Peyer's patch (tissue), 4 donors: ENCODE results near the gene LSM3. TPM values are rescaled to one million over a fixed set of nuclear protein-coding genes. Genes with fewer than 3 reads are reported as not detected.

Experiments
- DNase-seq, 3 donors: peaks; one replicate each; pipeline ENCODE4 v3.0.0-alpha.2; 2017 to 2019
- H3K27ac ChIP-seq, 4 donors: fragments of 200-600 bp; sonication (generic); one replicate each; pipeline ENCODE4 v1.5.1; 2016 to 2019
- H3K27me3 ChIP-seq, 2 donors: fragments of 200-600 bp; sonication (generic); one replicate each; pipeline ENCODE4 v1.5.1; 2019
- H3K36me3 ChIP-seq, 3 donors: fragments of 200-600 bp; sonication (generic); one replicate each; pipeline ENCODE4 v1.5.1; 2016 to 2019
- H3K4me1 ChIP-seq, 4 donors: fragments of 200-600 bp; sonication (generic); one replicate each; pipeline ENCODE4 v1.5.1; 2016 to 2019
- H3K4me3 ChIP-seq, 4 donors: fragments of 200-600 bp; sonication (generic); 1 replicate in 3 of 4; 2 replicates in 1 of 4; pipeline ENCODE4 v1.5.1; 2016 to 2019; ENCODE audit warnings: mild to moderate bottlenecking in 1 of 4
- H3K9me3 ChIP-seq, 4 donors: fragments of 200-600 bp; sonication (generic); one replicate each; pipeline ENCODE4 v1.5.1; 2016 to 2019; ENCODE audit warnings: mild to moderate bottlenecking in 1 of 4
- CTCF ChIP-seq, 6 experiments: fragments of 450-650 bp in 4 of 6; fragments of 200-600 bp in 2 of 6; sonication (generic) in 1 of 6; IDR thresholded peaks; one replicate each; pipeline ENCODE4 v1.5.1; 2017 to 2019; ENCODE audit warnings: antibody characterized with exemption in 6 of 6, mild to moderate bottlenecking in 3 of 6, moderate library complexity in 1 of 6
- POLR2A ChIP-seq, 2 donors: fragments of 450-650 bp; IDR thresholded peaks; one replicate each; pipeline ENCODE4 v1.5.1; 2017; ENCODE audit warnings: antibody characterized with exemption in 2 of 2, mild to moderate bottlenecking in 2 of 2, moderate library complexity in 2 of 2
- total RNA-seq, 4 donors: library from RNA; depleted of rRNA; stranded (reverse); fragments of >200 nt; gene quantifications; one replicate each; pipeline ENCODE4 v1.1.0, GENCODE V29; 2016

The LSM3 gene
- total RNA-seq, 4 donors from 2014 or later: 4.6 to 10.7 (median 7.0) TPM

DNA sequence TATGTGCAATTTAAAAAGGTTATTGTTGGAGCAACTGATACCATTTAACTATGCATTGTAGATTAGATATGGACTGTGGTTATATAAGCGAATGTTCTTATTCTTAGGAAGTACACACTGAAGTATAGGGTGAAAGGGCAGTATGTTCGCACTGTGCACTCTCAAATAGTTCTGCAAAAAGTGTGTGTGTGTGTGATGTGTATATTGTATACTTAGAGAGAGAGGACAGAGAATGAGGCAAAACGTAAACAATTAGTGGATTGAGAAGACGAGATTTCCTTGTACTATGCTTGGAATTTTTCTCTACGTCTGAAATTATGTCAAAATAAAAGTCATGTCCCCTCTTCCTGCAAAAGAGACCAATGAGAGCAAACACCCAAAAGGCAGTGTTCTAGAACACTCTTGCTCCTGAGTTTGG is 30.4 kb downstream of the LSM3 start:
- DNase-seq: no peak
- H3K4me3 ChIP-seq: no peak overlapping the region
- no peaks in the 10 kb centered on the region for H3K9me3 ChIP-seq
- no peaks in the 10 kb centered on the region for H3K27me3 ChIP-seq
- peak overlapping the region in 3 of 4 donors; percentile 62 to 86 (median 84) for H3K27ac ChIP-seq
- H3K4me1 ChIP-seq: peaks cover 0 to 35% (median 2%) of the 10 kb centered on the region in 4 donors
- no peak for TF ChIP-seq CTCF (IDR thresholded peaks at IDR 0.05)
- TF ChIP-seq POLR2A (IDR thresholded peaks at IDR 0.05): no peak
- no peaks in the 10 kb centered on the region for H3K36me3 ChIP-seq

- H3K36me3 ChIP-seq: no peaks in the 10 kb centered on the region
- no peak for DNase-seq
- peak overlapping the region in 3 of 4 donors; percentile 62 to 86 (median 84) for H3K27ac ChIP-seq
- no peak overlapping the region for H3K4me3 ChIP-seq
- peaks cover 0 to 27% (median 1%) of the 10 kb centered on the region in 4 donors for H3K4me1 ChIP-seq
- H3K27me3 ChIP-seq: no peaks in the 10 kb centered on the region
- H3K9me3 ChIP-seq: no peaks in the 10 kb centered on the region
- no peak for TF ChIP-seq CTCF (IDR thresholded peaks at IDR 0.05)
These were observed 31.1 kb downstream of the LSM3 start for GRCh38 chr3:14209581-14210289.

GRCh38 chr3:14210290-14210688 is 31.7 kb downstream of the LSM3 start:
- H3K9me3 ChIP-seq: no peaks in the 10 kb centered on the region
- H3K36me3 ChIP-seq: no peaks in the 10 kb centered on the region
- no peak for TF ChIP-seq CTCF (IDR thresholded peaks at IDR 0.05)
- no peak for TF ChIP-seq POLR2A (IDR thresholded peaks at IDR 0.05)
- no peak for DNase-seq
- H3K27me3 ChIP-seq: no peaks in the 10 kb centered on the region
- H3K4me3 ChIP-seq: no peak overlapping the region
- H3K27ac ChIP-seq: peak overlapping the region in 2 of 4 donors; percentile 84 to 86
- peaks cover 0 to 26% (median 1%) of the 10 kb centered on the region in 4 donors for H3K4me1 ChIP-seq

DNA sequence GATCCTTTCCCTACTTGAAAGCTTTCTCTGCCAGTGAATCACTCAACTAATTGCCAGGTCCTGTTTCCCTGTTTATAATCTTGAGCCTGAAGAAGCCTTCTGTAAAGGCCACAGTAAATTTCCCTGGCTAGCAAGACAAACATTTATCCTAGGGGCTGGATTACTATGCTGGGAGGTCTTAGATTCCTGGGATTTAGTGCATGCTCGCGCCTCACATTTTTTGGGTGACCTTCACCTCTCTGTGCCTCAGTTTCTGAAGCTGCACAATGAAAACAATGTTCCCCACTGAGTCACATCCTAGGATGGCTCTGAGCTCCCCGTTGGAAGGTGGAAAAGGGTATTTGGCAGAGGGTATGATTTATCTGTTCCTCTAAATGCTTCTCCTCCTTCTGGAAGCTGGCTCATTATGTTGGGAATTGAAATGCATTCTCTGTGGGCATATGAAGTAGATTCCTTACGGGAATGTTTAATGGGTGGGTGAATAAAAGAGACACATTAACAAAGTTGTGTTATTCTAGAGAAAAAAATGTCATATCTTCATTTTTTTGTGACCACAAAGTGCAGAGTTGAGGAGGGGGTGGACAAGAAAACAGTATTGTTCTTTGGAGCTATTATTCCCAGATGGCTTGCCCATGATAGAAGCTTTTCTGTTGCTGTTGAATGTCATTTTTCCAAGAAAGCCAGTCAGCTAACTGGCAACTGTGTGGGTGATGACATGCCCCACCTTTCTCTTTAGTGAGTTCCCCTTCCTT is 32.4 kb downstream of the LSM3 start:
- Histone ChIP-seq H3K27ac (peak overlapping the region in 2 of 4 donors; percentile 62 to 86), H3K4me3 (no peak overlapping the region), H3K9me3 (no peaks in the 10 kb centered on the region), H3K4me1 (peaks cover 0 to 30% (median 1%) of the 10 kb centered on the region in 4 donors), H3K36me3 (no peaks in the 10 kb centered on the region), H3K27me3 (no peaks in the 10 kb centered on the region)
- no peak for DNase-seq
- no peak for TF ChIP-seq POLR2A (IDR thresholded peaks at IDR 0.05)
- no peak for TF ChIP-seq CTCF (IDR thresholded peaks at IDR 0.05)

DNA sequence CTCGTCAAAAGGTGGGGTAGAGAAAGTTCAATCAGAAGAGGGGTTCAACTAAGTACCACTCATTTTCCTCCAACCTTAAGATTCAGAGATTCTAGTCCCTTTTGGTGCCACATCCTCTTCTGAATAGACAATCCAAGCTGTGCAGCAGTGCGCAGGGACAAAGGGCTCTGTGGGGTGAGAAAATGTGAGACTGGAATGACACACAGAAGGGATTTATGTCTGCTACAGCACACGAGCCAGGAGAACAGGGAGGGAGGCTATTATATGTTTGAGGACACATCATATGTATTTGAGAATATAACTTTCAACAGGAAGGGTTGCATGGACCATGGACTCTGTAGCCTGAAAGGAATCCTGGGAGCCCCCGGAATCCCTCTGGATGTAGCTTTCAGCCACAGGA is 33.0 kb downstream of the LSM3 start:
- peaks cover 0 to 30% (median 1%) of the 10 kb centered on the region in 4 donors for H3K4me1 ChIP-seq
- TF ChIP-seq CTCF (IDR thresholded peaks at IDR 0.05) (no peak), POLR2A (IDR thresholded peaks at IDR 0.05) (no peak)
- no peak overlapping the region for H3K4me3 ChIP-seq
- peak overlapping the region in 1 of 4 donors; percentile 62 for H3K27ac ChIP-seq
- H3K9me3 ChIP-seq: no peaks in the 10 kb centered on the region
- no peaks in the 10 kb centered on the region for H3K27me3 ChIP-seq
- H3K36me3 ChIP-seq: no peaks in the 10 kb centered on the region
- DNase-seq: no peak
